ENCODE results near the gene LSM7. TPM values are rescaled to one million over a fixed set of nuclear protein-coding genes. Genes with fewer than 3 reads are reported as not detected.

Gene LSM7
- total RNA-seq, 1 experiment from 2014 or later: 97.3 TPM

- ChIA-PET POLR2A (no interaction called here), CTCF (interaction anchor here (1.0 kb wide), 1 partner anchor 16 kb away, joined by 3 read pairs; no protein-coding TSS in a partner anchor)
- no peaks in the 10 kb centered on the region for H3K36me3 ChIP-seq (ENCODE audit: control insufficient read depth, insufficient read depth, low read length)
- no peaks in the 10 kb centered on the region for H3K9me3 ChIP-seq (ENCODE audit: control insufficient read depth, insufficient read depth, low read depth, low read length)
- DNase-seq (ENCODE audit: low read depth, low spot score): no peak
- H3K27me3 ChIP-seq (ENCODE audit: control insufficient read depth, insufficient read depth, low read length): no peaks in the 10 kb centered on the region; the same call in 1 of the 2 replicates
- intact Hi-C loops (cut with micrococcal nuclease; ENCODE audit: unreplicated experiment): no loop called here
- in situ Hi-C loops (cut with HindIII; ENCODE audit: low pct_unique_long_range_greater_than_20kb, low sequenced_read_pairs): no loop called here
- H3K27ac ChIP-seq (ENCODE audit: low read length): no peak overlapping the region
- no peak for ATAC-seq
- BruUV-seq (replicated peaks): no TSS peak
- no peak for TF ChIP-seq POLR2AphosphoS5 (IDR thresholded peaks at IDR 0.05; ENCODE audit: low read depth, low read length)
- TF ChIP-seq TCF7L2 (IDR thresholded peaks at IDR 0.05; ENCODE audit: low read depth, low read length): no peak
- no peak for TF ChIP-seq SIN3A (IDR thresholded peaks at IDR 0.05; ENCODE audit: borderline replicate concordance, insufficient read depth, low read depth, low read length)
- no peak for TF ChIP-seq REST (IDR thresholded peaks at IDR 0.05; ENCODE audit: insufficient read depth in 1 of 2, low read depth in 2 of 2, low read length in 1 of 2)
- TF ChIP-seq CTCF (IDR thresholded peaks at IDR 0.05): no peak
- H3K4me1 ChIP-seq (ENCODE audit: control insufficient read depth, insufficient read depth, low read length): no peaks in the 10 kb centered on the region; the same call in 1 of the 2 replicates
- no peak overlapping the region for H3K4me3 ChIP-seq (ENCODE audit: low read depth in 2 of 2, low read length in 2 of 2)
Observed at GRCh38 chr19:2365201-2365970, 37.0 kb upstream of the LSM7 start.

GRCh38 chr19:2363419-2363818, 35.0 kb upstream of the LSM7 start:
- H3K4me1 ChIP-seq (ENCODE audit: control insufficient read depth, insufficient read depth, low read length): no peaks in the 10 kb centered on the region; the same call in 1 of the 2 replicates
- intact Hi-C loops (cut with micrococcal nuclease; ENCODE audit: unreplicated experiment): no loop called here
- no peaks in the 10 kb centered on the region for H3K36me3 ChIP-seq (ENCODE audit: control insufficient read depth, insufficient read depth, low read length)
- H3K27me3 ChIP-seq (ENCODE audit: control insufficient read depth, insufficient read depth, low read length): no peaks in the 10 kb centered on the region; the same call in 1 of the 2 replicates
- H3K27ac ChIP-seq (ENCODE audit: low read length): no peak overlapping the region
- BruUV-seq (replicated peaks): no TSS peak
- ChIA-PET POLR2A (interaction anchor here (0.6 kb wide), 1 partner anchor 34 kb away, joined by 5 read pairs; no protein-coding TSS in a partner anchor), CTCF (no interaction called here)
- ATAC-seq (no peak), DNase-seq (ENCODE audit: low read depth, low spot score) (no peak)
- H3K9me3 ChIP-seq (ENCODE audit: control insufficient read depth, insufficient read depth, low read depth, low read length): no peaks in the 10 kb centered on the region
- in situ Hi-C loops (cut with HindIII; ENCODE audit: low pct_unique_long_range_greater_than_20kb, low sequenced_read_pairs): no loop called here
- TF ChIP-seq SIN3A (IDR thresholded peaks at IDR 0.05; ENCODE audit: borderline replicate concordance, insufficient read depth, low read depth, low read length) (no peak), TCF7L2 (IDR thresholded peaks at IDR 0.05; ENCODE audit: low read depth, low read length) (no peak), POLR2AphosphoS5 (IDR thresholded peaks at IDR 0.05; ENCODE audit: low read depth, low read length) (no peak), REST (IDR thresholded peaks at IDR 0.05; ENCODE audit: insufficient read depth in 1 of 2, low read depth in 2 of 2, low read length in 1 of 2) (no peak), CTCF (IDR thresholded peaks at IDR 0.05) (no peak)
- H3K4me3 ChIP-seq (ENCODE audit: low read depth in 2 of 2, low read length in 2 of 2): no peak overlapping the region

All from Panc1 (cell line).